ENCODE data around the gene EVA1B.
A peak's percentile ranks its signal among the peaks of the same experiment; 100 is the strongest.

EVA1B gene

DNA sequence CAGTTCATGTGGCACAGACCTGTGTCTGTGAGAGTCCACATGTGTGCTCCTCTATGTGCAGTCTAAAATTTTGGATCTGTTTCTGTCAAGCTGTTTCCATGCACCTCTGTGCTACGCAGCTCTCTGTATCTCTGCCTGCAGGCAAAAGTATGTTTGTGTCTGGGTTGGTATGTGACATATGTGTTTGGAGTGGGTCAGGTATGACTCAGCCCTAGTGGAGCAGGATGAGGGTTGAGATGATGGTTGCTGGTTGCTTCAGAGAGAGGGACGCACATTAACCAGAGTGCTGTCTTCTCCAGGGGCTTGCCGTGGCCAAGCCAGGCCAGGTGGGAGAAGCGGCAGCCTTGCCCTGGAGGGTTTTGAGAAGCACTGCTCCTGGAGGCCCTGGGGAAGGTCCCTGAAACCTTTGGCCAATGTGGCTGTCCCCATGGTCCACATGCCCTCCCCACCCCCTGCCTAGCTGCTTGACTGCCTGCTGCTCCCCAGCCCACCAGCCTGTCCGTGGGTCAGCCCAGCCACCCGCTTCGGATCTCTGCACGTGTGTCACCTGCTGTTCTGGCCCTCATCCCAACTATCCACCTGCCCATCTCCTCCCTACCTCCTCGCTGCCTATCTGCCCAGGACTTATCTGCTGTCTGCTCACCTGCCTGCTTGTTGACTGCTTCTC is 4.1 kb upstream of the EVA1B start:
- no peak overlapping the region for H3K9ac ChIP-seq (ENCODE audit: low read length)
- H3K4me3 ChIP-seq (ENCODE audit: low read depth, low read length) = no peak overlapping the region
- no peaks in the 10 kb centered on the region for H3K9me3 ChIP-seq (ENCODE audit: control insufficient read depth, insufficient read depth, low read depth, low read length)
- H3K36me3 ChIP-seq (ENCODE audit: control insufficient read depth, insufficient read depth, low read length) = no peaks in the 10 kb centered on the region
- peaks cover 11% of the 10 kb centered on the region for H3K4me1 ChIP-seq (ENCODE audit: control insufficient read depth, insufficient read depth, low read length)
- H3K27ac ChIP-seq (ENCODE audit: low read depth, low read length) = no peak overlapping the region
- peaks cover 23% of the 10 kb centered on the region for H3K27me3 ChIP-seq (ENCODE audit: control insufficient read depth, insufficient read depth, low read length)

DNA sequence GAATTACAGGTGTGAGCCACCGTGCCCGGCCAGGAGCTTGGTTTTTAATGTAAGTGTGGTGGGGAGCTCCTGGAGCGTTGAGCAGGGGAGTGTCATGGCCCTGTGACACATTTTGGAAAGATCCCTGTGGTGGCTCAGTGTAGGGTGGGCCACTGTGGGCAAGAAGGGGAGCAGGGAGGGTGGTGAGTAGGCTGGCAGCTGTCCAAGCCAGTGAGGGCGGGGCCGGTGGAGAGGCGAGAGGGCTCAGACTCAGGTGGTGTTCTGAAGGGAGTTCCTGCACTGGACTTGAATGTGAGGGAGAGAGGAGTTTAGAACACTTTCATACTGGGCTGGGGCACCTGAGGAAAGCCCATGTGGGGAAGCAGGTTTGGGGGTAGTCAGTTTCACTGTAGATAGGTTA is 3.1 kb upstream of the EVA1B start:
- Histone ChIP-seq H3K9ac (ENCODE audit: low read length) (no peak overlapping the region), H3K4me3 (ENCODE audit: low read depth, low read length) (no peak overlapping the region), H3K36me3 (ENCODE audit: control insufficient read depth, insufficient read depth, low read length) (no peaks in the 10 kb centered on the region), H3K9me3 (ENCODE audit: control insufficient read depth, insufficient read depth, low read depth, low read length) (no peaks in the 10 kb centered on the region), H3K4me1 (ENCODE audit: control insufficient read depth, insufficient read depth, low read length) (peaks cover 19% of the 10 kb centered on the region), H3K27me3 (ENCODE audit: control insufficient read depth, insufficient read depth, low read length) (peaks cover 27% of the 10 kb centered on the region), H3K27ac (ENCODE audit: low read depth, low read length) (no peak overlapping the region)

DNA sequence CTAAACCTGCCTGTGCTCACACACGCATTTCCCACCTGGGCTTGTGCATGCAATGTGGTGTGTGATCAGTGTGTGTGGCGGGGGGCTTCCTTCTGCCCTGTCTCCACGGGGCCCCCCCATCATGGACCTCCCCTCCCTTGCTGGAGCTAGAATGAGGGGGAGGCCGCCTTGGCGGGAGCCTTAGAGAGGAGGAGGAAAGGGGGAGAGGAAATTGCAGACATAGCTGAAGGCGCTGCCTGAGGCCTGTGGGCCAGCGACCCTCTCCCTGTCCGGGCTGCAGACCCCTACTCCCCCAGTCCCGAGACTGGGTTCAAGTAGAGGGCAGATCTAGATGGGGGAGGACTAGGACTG is 883 bp upstream of the EVA1B start:
- Histone ChIP-seq H3K27ac (ENCODE audit: low read depth, low read length) (no peak overlapping the region; the same call in 1 of the 2 replicates), H3K9me3 (ENCODE audit: control insufficient read depth, insufficient read depth, low read depth, low read length) (no peaks in the 10 kb centered on the region), H3K36me3 (ENCODE audit: control insufficient read depth, insufficient read depth, low read length) (no peaks in the 10 kb centered on the region), H3K27me3 (ENCODE audit: control insufficient read depth, insufficient read depth, low read length) (peaks cover 37% of the 10 kb centered on the region), H3K4me1 (ENCODE audit: control insufficient read depth, insufficient read depth, low read length) (peaks cover 28% of the 10 kb centered on the region), H3K9ac (ENCODE audit: low read length) (peak overlapping the region; percentile 54), H3K4me3 (ENCODE audit: low read depth, low read length) (peak overlapping the region; percentile 68)

DNA sequence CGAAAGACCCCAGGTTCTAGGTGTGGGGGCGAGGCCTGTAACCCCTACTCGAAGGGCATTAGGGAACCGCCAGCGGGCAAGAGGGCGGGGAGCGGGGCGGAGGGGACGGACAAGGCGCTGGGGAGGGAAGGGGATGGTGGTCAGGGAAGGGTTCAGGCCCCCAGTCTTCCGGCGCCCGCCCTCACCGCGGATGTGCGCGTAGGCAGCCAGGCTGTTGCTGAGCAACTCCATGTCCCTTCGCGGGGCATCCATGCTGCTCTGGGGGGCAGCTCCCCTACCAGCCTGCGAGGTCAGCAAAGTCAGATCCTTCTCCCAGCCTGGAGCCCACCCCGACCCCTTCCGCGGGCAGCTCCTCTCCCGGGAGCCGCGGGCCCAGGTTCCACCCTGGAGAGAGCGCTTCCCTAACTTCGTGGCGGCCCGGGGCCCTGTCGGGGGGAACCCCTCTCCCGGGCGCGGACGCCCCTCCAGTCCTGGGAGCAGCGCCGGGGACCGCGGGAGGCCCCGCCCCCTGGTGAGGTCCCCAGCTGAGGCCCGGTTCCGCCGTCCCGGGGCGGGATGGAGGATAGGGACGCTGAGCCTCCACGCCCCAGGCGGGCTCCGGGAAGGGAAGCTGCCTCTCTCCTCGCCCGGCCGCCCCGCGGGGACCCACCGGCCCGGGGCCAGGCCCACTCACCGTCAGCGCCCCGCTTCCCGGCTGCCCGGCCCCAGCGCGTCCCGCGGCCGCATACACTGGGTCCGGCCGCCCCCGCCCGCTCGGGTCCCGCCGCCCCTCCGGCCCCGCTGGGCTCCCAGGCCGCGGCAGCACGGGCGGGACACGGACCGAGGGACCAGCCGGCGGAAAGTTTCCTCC is 434 bp downstream of the EVA1B start:
- Histone ChIP-seq H3K27me3 (ENCODE audit: control insufficient read depth, insufficient read depth, low read length) (peaks cover 38% of the 10 kb centered on the region), H3K36me3 (ENCODE audit: control insufficient read depth, insufficient read depth, low read length) (0 out of 2 replicates have a peak, but pooled peaks cover 2% of the 10 kb centered on the region), H3K9ac (ENCODE audit: low read length) (peak overlapping the region; percentile 77), H3K4me3 (ENCODE audit: low read depth, low read length) (peak overlapping the region; percentile 68), H3K4me1 (ENCODE audit: control insufficient read depth, insufficient read depth, low read length) (peaks cover 28% of the 10 kb centered on the region), H3K27ac (ENCODE audit: low read depth, low read length) (no peak overlapping the region; the same call in 1 of the 2 replicates), H3K9me3 (ENCODE audit: control insufficient read depth, insufficient read depth, low read depth, low read length) (no peaks in the 10 kb centered on the region)

DNA sequence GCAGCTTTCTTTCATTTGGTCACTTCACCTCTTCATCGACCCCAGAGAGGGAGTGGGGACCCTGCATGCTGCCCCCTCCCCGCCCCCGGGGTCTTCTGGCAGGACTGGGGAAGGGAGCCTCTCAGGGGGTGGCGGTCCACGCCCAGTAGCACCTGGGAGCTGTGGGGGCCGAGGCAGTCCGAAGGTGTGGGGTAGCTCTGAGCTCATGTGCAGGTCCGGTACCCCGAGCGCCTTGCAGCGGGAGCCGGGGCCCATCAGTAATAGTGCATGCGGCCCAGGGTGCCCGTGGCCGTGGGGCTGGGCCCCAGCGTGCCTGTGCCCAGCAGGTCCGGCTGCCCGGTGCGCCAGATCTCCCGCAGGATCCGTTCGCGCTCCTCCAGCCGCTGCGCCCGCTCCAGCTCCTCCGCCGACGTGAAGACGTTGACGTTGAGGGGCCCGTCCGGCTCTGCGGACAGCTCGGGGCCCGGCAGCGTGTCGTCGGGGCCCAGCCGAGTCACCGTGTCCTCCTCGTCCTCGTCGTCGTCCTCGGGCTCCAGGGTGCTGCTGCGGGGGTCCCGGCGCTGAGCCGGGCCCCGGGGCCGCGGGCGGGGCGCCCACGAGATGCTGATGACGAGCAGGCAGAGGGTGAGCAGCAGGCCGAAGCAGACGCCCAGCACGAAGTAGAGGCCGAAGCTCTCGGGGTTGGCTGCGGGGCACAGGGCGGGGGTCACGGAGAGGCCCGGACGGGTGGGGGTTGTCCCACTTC is 1.2 kb downstream of the EVA1B start:
- Histone ChIP-seq H3K36me3 (ENCODE audit: control insufficient read depth, insufficient read depth, low read length) (0 out of 2 replicates have a peak, but pooled peaks cover 4% of the 10 kb centered on the region), H3K27me3 (ENCODE audit: control insufficient read depth, insufficient read depth, low read length) (peaks cover 38% of the 10 kb centered on the region), H3K9ac (ENCODE audit: low read length) (peak overlapping the region; percentile 62), H3K9me3 (ENCODE audit: control insufficient read depth, insufficient read depth, low read depth, low read length) (no peaks in the 10 kb centered on the region), H3K27ac (ENCODE audit: low read depth, low read length) (no peak overlapping the region), H3K4me3 (ENCODE audit: low read depth, low read length) (peak overlapping the region; percentile 68), H3K4me1 (ENCODE audit: control insufficient read depth, insufficient read depth, low read length) (peaks cover 28% of the 10 kb centered on the region)

DNA sequence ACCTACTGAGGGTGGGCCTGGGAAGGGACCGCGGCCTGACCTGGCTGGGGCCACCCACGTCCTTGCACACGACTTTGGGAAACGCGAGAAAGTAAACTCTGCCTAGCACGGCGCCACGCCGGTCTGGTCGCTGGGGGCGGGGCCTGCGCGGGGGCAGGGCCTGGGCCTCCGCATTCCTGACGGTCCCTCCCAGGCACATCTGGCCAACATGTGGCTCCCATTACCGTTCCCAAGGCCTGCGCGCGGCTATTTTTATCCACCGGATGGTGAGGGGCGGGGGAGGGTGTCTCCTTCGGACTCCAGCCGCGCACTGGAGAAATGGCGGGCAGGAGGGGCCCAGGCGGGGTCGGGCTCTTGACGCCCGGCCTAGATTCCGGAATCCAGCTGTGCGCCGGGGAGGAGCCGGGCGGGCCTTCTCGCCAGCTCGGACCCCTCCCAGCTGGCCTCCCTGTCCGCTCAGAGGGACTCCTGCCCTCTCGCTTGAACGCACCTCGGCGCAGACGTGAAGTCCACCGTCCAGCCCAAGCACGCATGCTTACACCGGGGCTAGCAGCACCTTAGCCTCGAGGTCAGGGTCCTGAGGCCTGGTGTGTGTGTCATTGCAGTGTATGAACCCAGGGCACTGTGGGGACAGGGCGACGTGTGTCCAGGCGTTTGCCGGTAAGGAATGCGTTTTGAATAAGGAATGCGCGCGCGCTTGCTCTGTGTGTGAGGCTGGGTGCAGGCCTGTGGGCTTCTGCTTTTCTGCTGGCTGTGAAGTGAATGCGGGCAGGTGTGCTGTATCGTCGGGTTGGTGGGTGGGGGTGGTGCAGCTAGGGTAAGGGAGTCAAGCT is 2.1 kb downstream of the EVA1B start:
- H3K4me1 ChIP-seq (ENCODE audit: control insufficient read depth, insufficient read depth, low read length) = peaks cover 28% of the 10 kb centered on the region
- no peaks in the 10 kb centered on the region for H3K9me3 ChIP-seq (ENCODE audit: control insufficient read depth, insufficient read depth, low read depth, low read length)
- peaks cover 38% of the 10 kb centered on the region for H3K27me3 ChIP-seq (ENCODE audit: control insufficient read depth, insufficient read depth, low read length)
- peak overlapping the region; percentile 64 for H3K9ac ChIP-seq (ENCODE audit: low read length)
- H3K27ac ChIP-seq (ENCODE audit: low read depth, low read length) = peak overlapping the region; percentile 2; the same call in 1 of the 2 replicates
- H3K4me3 ChIP-seq (ENCODE audit: low read depth, low read length) = peak overlapping the region; percentile 68
- H3K36me3 ChIP-seq (ENCODE audit: control insufficient read depth, insufficient read depth, low read length) = 0 out of 2 replicates have a peak, but pooled peaks cover 4% of the 10 kb centered on the region

DNA sequence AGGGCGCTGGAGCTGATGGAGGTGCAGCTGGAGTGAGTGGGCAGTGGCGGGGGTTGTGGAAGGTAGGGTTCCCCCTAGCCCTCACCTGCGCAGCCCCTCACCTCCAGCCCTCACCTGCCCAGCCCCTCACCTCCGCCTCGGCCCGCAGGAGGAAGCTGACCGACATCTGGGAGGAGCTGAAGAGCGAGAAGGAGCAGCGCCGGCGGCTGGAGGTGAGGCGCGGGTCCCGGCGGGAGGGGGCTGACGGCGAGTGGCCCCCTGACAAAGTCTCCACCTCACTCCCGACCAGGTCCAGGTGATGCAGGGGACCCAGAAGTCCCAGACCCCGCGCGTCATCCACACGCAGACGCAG is 2.7 kb downstream of the EVA1B start:
- Histone ChIP-seq H3K27ac (ENCODE audit: low read depth, low read length) (peak overlapping the region; percentile 2; the same call in 1 of the 2 replicates), H3K9me3 (ENCODE audit: control insufficient read depth, insufficient read depth, low read depth, low read length) (no peaks in the 10 kb centered on the region), H3K27me3 (ENCODE audit: control insufficient read depth, insufficient read depth, low read length) (peaks cover 38% of the 10 kb centered on the region), H3K9ac (ENCODE audit: low read length) (peak overlapping the region; percentile 64), H3K4me3 (ENCODE audit: low read depth, low read length) (peak overlapping the region; percentile 68), H3K36me3 (ENCODE audit: control insufficient read depth, insufficient read depth, low read length) (0 out of 2 replicates have a peak, but pooled peaks cover 4% of the 10 kb centered on the region), H3K4me1 (ENCODE audit: control insufficient read depth, insufficient read depth, low read length) (peaks cover 28% of the 10 kb centered on the region)

DNA sequence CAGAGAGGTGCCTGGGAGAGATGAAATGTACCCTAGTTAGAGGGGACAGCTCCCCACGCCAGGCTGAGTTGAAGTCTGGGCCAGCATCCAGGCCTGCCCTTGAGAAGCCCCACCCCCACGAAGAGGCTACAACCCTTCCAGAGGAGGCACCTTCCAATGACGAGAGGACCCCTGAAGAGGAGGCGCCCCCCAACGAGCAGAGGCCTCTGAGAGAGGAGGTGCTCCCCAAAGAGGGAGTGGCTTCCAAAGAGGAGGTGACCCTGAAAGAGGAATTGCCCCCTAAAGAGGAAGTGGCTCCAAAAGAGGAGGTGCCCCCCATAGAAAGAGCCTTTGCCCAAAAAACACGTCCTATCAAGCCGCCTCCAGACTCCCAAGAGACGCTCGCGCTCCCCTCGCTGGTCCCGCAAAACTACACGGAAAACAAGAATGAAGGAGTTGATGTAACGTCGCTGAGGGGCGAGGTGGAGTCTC is 3.1 kb downstream of the EVA1B start:
- Histone ChIP-seq H3K9ac (ENCODE audit: low read length) (peak overlapping the region; percentile 64), H3K36me3 (ENCODE audit: control insufficient read depth, insufficient read depth, low read length) (0 out of 2 replicates have a peak, but pooled peaks cover 4% of the 10 kb centered on the region), H3K4me3 (ENCODE audit: low read depth, low read length) (peak overlapping the region; percentile 68), H3K4me1 (ENCODE audit: control insufficient read depth, insufficient read depth, low read length) (peaks cover 28% of the 10 kb centered on the region), H3K9me3 (ENCODE audit: control insufficient read depth, insufficient read depth, low read depth, low read length) (no peaks in the 10 kb centered on the region), H3K27me3 (ENCODE audit: control insufficient read depth, insufficient read depth, low read length) (peaks cover 38% of the 10 kb centered on the region), H3K27ac (ENCODE audit: low read depth, low read length) (peak overlapping the region; percentile 2; the same call in 1 of the 2 replicates)

DNA sequence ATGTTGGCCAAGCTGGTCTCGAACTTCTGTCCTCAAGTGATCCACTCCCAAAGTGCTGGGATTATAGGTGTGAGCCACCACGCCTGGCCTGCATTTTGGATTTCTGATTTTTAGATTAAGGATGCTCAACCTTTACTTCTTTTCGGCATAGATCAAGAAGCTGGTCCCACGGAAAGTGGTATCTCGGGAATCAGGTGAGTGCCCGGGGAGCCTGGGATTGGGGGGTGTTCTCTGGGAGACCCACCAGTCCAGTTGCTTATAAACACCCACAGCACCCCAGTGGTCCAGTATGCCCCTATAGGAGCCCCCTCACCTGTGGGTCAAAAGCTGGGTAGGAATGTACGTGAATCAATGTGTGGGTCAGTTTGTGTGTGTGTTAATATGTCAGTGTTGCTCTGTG is 14.0 kb downstream of the EVA1B start:
- Histone ChIP-seq H3K27me3 (ENCODE audit: control insufficient read depth, insufficient read depth, low read length) (no peaks in the 10 kb centered on the region), H3K4me1 (ENCODE audit: control insufficient read depth, insufficient read depth, low read length) (peaks cover 18% of the 10 kb centered on the region), H3K36me3 (ENCODE audit: control insufficient read depth, insufficient read depth, low read length) (peaks cover 21% of the 10 kb centered on the region), H3K27ac (ENCODE audit: low read depth, low read length) (no peak overlapping the region), H3K9ac (ENCODE audit: low read length) (no peak overlapping the region), H3K9me3 (ENCODE audit: control insufficient read depth, insufficient read depth, low read depth, low read length) (no peaks in the 10 kb centered on the region), H3K4me3 (ENCODE audit: low read depth, low read length) (no peak overlapping the region)

DNA sequence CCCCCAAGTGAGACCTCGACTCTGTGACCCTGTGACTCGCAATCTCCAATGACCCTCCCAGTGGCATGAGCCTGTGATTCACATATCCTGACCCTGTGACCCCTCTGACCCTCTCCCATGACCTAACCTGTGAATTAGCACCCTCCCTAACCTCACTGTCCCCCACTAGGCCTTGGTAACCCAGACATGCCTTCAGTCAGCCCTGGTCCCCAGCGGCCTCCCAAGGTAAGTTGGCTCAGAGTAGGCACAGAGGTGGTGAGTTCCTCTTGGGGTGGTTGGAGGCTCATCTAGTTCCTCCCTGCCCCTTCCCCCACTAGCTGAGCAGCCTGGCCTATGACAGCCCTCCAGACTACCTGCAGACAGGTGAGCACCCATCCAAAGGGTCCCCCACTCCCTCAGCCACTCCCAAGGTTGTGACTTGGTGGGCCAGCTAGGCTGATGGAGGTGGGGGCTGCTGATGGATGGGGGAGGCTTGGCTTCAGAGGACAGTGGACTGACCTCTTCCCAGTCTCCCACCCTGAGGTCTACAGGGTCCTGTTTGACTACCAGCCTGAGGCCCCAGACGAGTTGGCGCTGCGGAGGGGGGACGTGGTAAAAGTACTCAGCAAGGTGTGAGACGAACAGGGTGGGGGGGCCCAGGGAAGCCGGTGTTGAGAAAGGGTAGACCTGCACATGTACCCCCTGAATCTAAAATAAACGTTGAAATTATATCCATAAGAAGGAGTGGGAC is 15.7 kb downstream of the EVA1B start:
- peak overlapping the region; percentile 80 for H3K9ac ChIP-seq (ENCODE audit: low read length)
- H3K4me1 ChIP-seq (ENCODE audit: control insufficient read depth, insufficient read depth, low read length) = peaks cover 18% of the 10 kb centered on the region
- H3K4me3 ChIP-seq (ENCODE audit: low read depth, low read length) = peak overlapping the region; percentile 80
- peaks cover 35% of the 10 kb centered on the region for H3K36me3 ChIP-seq (ENCODE audit: control insufficient read depth, insufficient read depth, low read length)
- no peak overlapping the region for H3K27ac ChIP-seq (ENCODE audit: low read depth, low read length)
- no peaks in the 10 kb centered on the region for H3K9me3 ChIP-seq (ENCODE audit: control insufficient read depth, insufficient read depth, low read depth, low read length)
- no peaks in the 10 kb centered on the region for H3K27me3 ChIP-seq (ENCODE audit: control insufficient read depth, insufficient read depth, low read length)

Measured in HUES6 (cell line).